HEK293 (cell line): ENCODE results near the gene PPP1R3E.

Experiments used
- MYNN ChIP-seq: fragments of 450-650 bp; formaldehyde crosslinking; IDR thresholded peaks from 2 replicates; pipeline ENCODE4 v1.5.1; 2016; ENCODE audit warnings: missing biosample characterization, missing genetic modification characterization, borderline replicate concordance
- YY1 ChIP-seq: fragments of 450-650 bp; formaldehyde crosslinking; IDR thresholded peaks from 2 replicates; pipeline ENCODE4 v1.5.1; 2018; ENCODE audit warnings: missing biosample characterization, missing genetic modification characterization
- ZSCAN23 ChIP-seq: fragments of 450-650 bp; formaldehyde crosslinking; IDR thresholded peaks from 2 replicates; pipeline ENCODE4 v1.5.1; 2016; ENCODE audit warnings: missing biosample characterization, missing genetic modification characterization
- TF ChIP-seq, protein P1 (sequence below): fragments of 450-650 bp; formaldehyde crosslinking; IDR thresholded peaks from 2 replicates; pipeline ENCODE4 v1.5.1; 2016; ENCODE audit warnings: missing biosample characterization, missing genetic modification characterization
- TF ChIP-seq, protein P2 (sequence below): fragments of 450-650 bp; formaldehyde crosslinking; IDR thresholded peaks from 2 replicates; pipeline ENCODE4 v1.5.1; 2016; ENCODE audit warnings: missing biosample characterization, missing genetic modification characterization

DNA sequence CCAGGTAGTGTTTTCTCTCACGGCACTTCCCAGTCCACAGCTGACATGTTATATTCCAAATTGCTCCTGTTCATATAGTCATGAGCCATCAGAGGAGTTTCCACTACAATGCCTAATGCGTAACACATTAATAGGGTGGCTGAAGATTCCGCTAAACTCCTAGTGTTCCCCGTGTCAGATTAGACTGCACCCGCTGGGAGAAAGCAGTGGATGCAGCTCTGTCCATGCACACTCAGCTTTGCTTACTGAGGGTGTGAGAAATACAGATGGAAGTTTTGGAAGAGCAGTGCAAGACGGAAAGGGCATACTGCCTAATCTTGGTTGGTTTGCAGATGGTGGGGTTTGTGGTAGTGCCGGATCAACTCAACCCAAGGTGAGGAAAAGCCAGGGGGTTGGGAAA lies 5.6 kb downstream of the PPP1R3E start:
- TF ChIP-seq, protein P1, sequence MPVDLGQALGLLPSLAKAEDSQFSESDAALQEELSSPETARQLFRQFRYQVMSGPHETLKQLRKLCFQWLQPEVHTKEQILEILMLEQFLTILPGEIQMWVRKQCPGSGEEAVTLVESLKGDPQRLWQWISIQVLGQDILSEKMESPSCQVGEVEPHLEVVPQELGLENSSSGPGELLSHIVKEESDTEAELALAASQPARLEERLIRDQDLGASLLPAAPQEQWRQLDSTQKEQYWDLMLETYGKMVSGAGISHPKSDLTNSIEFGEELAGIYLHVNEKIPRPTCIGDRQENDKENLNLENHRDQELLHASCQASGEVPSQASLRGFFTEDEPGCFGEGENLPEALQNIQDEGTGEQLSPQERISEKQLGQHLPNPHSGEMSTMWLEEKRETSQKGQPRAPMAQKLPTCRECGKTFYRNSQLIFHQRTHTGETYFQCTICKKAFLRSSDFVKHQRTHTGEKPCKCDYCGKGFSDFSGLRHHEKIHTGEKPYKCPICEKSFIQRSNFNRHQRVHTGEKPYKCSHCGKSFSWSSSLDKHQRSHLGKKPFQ (tag by site-specific recombination): no peak
- no peak for TF ChIP-seq ZSCAN23 (tag by site-specific recombination)
- TF ChIP-seq, protein P2, sequence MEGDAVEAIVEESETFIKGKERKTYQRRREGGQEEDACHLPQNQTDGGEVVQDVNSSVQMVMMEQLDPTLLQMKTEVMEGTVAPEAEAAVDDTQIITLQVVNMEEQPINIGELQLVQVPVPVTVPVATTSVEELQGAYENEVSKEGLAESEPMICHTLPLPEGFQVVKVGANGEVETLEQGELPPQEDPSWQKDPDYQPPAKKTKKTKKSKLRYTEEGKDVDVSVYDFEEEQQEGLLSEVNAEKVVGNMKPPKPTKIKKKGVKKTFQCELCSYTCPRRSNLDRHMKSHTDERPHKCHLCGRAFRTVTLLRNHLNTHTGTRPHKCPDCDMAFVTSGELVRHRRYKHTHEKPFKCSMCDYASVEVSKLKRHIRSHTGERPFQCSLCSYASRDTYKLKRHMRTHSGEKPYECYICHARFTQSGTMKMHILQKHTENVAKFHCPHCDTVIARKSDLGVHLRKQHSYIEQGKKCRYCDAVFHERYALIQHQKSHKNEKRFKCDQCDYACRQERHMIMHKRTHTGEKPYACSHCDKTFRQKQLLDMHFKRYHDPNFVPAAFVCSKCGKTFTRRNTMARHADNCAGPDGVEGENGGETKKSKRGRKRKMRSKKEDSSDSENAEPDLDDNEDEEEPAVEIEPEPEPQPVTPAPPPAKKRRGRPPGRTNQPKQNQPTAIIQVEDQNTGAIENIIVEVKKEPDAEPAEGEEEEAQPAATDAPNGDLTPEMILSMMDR (tag by site-specific recombination): no peak
- no peak for TF ChIP-seq MYNN (tag by site-specific recombination)
- no peak for TF ChIP-seq YY1 (tag by site-specific recombination)
